ENCODE results near the gene SOHLH1.

The SOHLH1 gene

DNA sequence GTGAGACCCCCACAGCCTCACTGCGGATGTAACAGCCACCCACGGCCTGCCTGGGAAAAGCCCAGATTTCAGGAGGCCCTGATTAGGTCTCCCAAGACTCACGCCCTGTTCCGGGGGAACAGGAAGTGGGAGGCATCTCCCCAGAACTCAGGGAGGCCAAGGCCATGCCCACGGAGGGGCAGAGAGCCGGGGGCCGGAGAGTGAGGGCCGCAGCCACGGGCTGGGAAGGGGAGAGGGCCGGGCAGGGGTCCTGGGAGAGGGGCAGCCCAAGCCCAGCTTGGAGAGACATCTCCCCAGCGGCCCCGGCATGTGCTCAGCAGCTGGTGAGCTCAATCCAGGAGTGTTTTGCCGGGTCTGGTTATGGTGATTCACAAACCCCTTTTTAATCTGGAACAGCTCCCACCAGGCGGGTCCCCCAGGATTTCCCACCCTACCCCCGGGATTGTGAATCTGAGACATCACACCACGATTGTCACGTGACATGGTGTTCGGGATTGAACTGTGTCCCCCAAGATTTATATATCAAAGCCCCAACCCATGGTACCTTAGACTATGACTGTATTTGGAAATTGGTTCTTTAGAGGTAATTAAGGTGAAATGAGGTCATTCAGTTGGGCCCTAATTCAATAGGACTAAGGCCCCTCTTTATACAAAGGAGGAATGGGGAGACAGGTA is 29.3 kb upstream of the SOHLH1 start:
- no peak for DNase-seq (ENCODE audit: low spot score)

DNA sequence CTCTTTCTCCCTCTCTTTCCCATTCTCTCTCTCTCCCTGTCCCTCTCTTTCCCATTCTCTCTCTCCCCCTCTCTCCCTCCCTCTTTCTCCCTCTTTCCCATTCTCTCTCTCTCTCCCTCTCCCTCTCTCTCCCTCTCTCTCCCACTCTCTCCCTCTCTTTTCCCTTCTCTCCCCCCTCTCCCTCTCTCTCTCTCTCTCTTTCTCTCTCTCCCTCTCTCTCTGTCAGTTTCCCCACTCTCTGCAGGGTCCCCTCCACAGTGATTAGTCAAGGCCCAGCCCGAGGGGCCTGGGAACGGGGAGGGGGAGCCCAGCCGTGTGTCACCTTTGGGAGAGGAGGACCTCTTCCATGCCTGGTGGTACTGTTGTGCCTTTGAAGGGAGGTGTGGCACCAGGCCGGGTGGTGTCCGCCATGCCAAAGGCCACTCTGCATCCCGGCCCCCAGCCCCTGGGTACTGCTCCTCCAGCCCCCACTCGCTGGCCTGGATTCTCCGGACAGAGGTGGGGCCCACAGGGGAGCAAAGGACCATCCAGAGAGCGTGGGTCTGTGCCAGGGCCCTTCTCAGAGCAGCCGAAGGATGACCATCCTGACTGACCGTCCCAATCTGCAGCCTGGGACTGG is 28.1 kb upstream of the SOHLH1 start:
- DNase-seq (ENCODE audit: low spot score): no peak

DNA sequence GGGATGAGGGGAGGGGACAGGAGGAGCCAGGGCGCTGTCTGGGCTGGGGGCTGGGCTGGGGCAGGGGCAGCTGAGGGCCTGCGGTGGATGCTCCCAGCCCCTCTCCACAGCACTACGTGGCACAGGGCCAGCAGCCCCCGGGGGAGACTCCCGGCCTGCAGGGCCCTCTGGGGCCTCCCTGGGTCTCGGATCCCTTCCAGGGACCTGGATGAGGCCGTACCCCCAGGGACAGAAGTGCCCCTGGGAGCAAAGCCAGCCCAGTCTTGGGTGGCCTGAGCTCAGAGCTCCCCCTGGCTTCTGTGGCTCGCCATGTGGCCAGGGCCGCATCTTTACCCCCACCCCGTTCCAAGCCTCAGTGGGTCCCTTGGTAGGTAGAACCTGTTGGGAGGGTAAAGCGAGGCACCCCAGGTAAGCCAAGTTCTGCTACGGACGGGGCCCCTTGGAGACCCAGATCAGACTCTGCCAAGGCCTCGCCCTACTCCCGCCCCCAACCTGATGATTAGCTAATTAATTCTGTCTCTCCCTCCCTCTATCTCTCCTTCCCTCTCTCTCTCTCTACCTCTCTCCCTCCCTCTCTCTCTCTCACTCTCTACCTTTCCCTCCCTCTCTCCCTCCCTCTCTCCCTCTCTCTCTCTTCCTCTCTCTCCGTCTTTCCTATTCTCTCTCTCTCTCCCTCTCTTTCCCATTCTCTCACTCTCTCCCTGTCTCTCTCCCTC is 27.0 kb upstream of the SOHLH1 start:
- no peak for DNase-seq (ENCODE audit: low spot score)

DNA sequence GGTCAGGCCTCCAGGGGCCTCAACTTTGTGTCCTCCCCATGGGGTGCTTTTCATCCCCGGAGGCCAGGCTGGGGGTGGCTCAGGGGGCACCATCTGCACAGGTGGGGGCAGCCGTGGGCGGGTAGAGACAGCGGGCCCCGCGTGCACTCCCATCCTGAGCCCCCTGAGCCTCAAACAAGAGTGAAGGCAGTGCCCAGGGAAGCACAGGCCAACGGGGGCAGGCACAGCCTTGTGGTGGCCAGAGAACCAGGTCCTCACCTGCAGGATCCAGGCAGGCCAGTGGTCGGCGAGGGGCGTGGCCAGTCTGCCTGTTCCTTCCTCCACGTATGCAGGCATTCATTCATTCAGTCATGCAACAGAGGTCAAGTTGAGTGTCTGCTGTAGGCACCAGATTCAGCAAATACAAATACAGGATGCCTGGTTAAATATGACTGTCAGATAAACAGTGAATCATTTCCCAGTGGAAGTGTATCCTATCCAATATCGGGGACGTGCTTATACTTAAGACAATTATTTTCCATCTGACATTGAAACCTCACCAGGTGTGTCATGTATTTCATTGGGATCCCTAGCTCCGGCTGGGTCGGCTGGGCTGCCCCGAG is 25.0 kb upstream of the SOHLH1 start:
- no peak for DNase-seq (ENCODE audit: low spot score)

DNA sequence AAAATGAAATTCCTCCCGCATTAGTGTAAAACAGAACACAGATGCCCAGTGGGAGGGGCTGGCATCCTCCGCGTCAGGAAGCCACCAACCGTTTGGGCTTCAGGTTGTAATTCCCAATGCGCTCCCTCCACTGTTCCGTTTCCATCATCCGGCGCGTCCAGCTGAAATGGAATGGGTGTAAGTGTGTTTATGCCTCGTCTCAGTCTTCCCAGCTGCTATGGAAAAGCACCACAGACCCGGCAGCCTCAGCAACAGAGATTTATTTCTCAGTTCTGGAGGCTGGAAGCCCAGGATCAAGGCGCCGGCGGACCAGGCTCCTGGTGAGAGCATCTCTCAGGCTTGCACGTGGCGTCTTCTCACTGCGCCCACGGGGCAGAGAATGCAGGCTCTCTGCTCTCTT is 23.1 kb upstream of the SOHLH1 start:
- DNase-seq (ENCODE audit: low spot score): no peak

DNA sequence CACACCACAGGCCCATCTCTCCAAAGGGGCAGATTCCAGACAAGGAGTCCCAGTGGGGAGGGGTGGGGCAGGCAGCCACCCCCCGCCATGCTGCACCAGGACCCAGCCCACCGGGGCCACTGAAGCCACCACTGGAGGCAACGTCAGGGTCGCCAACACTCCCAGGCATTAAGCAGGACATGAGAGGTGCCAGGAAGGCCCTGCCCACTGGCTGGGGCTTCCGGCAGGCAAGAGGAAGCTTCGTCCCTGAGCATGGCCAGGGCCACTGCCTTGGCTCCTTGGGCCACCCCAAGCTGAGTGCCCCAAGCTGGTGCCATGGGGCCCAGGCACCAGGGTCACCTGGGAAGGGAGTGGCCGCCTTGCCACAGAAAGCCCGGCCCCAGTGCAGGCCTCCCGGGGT is 20.2 kb upstream of the SOHLH1 start:
- DNase-seq (ENCODE audit: low spot score): no peak

DNA sequence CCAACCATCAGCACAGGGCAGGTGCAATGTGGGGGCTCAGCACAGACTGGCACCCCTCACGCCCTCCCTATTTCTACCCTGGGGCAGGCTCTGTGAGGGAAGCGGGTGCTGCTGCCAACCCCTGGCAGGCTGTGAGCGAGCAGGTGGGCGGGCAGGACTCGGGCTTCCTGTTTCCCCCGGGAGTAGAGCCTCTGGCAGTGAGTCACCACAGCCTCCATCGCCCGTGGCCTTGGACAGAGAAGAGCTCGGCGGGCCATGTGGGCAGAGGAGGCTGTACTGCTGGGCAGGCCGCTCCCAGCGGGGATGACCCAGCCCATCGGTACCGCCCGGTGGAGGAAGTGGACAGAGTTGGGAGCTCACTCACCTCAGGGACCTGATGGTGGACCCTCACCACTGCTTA is 19.3 kb upstream of the SOHLH1 start:
- no peak for DNase-seq (ENCODE audit: low spot score)

DNA sequence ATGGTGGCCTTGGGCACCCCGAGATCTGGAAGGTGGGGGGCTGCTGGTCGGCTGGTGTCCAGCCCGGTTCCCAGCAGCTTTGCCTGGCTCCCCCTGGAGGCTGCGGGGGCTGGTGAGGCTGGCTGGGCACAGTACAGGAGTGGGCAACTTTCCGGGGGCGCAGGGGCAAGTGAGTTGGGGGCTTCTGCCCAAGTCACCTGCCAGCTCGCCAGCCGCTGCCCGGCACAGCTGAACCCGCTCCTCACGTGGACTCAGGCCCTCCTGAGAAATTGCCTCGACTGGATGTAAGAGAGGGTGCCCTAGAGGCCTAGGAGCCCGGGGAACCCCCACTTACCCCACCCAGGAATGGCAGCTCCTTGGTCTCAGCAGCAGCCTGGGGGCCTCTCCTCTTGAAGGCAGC is 18.1 kb upstream of the SOHLH1 start:
- no peak for DNase-seq (ENCODE audit: low spot score)

DNA sequence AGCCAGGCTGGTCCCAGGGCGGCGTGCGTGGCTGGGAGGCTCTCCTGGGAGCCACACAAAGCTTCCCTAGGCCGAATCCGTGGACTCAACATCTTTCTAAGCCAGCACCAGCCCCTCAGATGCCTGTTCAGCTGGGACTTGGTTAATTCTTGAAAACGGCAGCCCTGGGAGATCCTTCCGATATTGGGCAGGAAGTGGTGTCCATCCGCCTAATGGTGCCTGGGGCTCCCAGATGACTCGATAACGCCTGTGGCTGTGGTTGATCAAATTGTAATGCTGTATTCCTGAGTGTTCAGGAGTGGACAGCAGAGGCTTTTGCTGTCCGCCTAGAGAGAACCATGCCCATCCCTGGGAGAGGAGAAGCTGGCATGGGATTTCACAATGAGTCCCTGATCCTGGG is 16.8 kb upstream of the SOHLH1 start:
- no peak for DNase-seq (ENCODE audit: low spot score)

DNA sequence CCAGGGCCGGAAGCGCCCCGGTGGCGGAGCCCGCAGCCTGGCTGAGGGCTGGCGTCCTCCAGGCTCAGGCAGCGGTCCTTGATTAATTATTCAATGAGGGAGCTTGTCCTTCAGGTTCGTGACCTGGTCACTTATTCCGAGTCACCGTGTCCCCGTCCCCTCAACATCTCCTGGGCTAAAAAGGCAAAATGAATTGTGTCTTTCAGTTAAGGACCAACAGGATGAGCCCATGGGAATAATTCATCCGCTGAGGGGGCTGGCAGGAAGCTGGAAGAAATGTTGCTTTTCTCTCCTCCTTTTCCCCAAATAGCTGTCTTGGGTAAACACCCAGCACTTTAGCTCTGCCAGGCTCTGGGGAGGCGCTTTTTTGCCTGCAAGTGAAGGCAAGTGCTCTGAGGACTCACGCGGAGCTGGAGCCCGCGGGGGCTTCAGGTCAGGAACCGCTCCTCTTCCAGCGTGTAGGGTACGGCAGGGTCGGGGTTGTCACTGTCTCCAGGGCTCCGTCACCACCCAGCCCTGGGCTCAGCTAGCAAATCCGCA is 15.8 kb upstream of the SOHLH1 start:
- no peak for DNase-seq (ENCODE audit: low spot score)

DNA sequence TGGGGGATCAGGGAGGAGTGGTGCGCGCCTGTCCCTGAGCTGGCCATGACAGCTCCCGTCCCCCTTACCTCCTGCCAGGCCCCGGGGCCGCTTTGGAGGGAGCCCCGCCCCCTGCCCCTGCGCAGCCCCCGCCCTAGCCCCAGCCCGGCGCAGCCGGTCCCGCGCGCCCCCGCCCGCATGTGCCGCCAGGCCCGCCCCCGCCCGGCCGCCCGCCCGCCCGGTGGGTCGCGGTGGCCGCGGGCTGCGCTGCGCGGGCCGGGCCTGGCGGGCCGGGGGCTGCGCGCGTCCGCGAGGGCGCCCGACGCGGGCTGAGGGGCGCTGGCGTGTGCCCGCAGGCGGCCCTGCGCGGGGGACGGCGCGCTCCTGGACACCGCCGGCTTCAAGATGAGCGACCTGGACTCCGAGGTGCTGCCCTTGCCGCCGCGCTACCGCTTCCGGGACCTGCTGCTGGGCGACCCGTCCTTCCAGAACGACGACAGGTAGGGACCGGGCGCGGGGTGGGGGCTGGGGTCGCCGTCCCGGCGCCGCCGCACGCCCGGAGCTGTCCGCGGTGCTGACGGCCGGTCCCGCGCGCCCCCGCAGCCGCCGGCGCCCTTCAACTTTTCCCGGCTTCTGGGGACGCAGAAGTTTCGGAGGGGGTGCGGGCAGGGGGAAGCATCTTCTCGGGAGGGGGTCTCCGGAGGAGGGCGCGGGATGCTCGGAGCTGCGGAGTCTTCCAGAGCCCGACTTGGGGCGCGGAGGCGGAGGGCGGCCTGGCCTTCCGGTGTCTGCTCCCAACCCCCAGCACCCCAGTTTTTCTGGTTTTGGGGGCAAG is 15.2 kb upstream of the SOHLH1 start:
- DNase-seq (ENCODE audit: low spot score): no peak

DNA sequence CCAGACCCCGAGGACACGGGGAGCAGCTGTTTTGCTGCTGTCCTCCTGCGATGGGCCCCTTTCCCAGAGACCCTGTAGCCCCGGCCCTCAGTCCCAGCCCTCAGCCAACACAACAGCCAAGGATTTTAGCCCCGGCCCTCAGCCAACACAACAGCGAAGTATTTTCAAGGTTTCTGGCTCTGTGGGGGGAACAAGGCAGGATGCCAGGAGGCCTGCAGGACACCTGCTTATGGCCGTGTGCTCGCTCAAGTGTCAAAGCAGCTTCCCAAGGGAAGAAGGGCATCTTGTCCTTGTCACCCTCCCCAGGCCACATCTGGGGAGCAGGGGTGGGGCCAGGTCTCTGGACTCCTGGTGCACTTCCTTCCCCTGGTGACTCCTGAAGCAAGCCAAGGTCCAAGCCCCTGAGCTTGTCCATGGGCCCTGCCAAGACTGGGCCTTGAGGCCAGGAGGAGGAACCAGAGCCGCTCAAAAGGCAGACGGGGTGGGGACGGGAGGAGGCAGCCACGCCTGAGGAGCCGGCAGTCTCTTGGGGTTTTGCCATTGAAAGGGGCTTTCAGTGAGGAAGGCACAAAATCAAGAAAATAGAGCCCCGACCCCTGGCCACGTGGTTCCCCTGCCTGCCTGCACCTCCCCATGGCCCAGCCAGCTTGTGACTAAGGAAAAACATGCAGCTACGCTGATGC is 13.5 kb upstream of the SOHLH1 start:
- no peak for DNase-seq (ENCODE audit: low spot score)

DNA sequence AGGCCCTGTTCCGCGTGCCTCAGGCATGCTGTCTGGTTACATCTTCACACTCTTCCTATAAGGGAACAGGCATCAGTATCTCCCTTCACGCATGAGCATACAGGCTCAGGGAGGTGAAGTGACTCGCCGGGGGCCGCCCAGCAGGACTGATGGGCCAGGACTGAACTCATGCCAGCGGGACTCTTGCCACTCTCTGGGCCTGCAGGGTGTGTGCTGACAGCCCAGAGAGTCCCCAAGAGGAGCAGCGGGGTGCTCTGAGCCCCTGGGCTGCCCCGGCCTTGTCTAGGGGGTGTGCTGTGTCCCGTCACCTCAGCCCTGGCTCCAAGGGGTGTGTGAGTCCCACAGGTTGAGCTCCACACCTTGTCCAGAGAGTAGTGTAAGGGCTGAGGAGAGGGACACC is 12.6 kb upstream of the SOHLH1 start:
- DNase-seq (ENCODE audit: low spot score): no peak

DNA sequence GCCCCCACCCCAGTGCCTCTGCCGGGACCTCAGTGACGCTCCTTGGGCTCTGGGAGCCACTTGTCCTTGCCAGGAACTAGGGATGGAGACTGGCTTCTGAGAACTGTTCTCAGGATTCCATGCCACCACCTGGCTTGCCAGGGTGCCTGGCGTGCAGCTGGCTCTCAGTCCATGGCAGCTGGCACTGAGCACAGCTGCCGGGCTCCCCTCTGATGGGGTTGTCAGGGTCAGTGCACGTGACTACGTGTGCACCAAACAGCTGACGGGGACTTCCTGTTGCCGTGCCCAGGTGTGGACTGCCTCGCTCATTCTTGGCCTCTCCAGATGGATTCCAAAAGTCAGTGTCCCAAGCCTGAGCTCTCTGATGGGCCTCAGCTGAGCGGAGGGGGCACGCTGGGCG is 12.1 kb upstream of the SOHLH1 start:
- DNase-seq (ENCODE audit: low spot score): no peak

DNA sequence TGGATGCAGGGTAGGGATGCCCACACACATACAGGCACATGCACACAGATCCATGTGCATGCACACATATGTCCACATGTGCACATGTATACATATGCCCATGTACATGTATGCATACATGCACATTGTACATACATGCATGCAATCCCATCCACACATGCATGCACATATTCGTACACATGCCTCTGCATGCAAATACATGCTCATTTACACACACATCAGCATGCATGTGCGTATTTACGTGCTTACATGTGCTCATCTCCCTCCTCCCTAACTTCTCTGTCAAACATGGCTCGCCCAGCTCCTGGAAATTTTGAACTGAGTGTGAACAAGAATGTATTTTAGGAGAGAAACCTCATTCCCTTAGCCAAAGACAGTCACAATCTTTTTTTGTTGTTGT is 8.9 kb upstream of the SOHLH1 start:
- DNase-seq (ENCODE audit: low spot score): no peak

DNA sequence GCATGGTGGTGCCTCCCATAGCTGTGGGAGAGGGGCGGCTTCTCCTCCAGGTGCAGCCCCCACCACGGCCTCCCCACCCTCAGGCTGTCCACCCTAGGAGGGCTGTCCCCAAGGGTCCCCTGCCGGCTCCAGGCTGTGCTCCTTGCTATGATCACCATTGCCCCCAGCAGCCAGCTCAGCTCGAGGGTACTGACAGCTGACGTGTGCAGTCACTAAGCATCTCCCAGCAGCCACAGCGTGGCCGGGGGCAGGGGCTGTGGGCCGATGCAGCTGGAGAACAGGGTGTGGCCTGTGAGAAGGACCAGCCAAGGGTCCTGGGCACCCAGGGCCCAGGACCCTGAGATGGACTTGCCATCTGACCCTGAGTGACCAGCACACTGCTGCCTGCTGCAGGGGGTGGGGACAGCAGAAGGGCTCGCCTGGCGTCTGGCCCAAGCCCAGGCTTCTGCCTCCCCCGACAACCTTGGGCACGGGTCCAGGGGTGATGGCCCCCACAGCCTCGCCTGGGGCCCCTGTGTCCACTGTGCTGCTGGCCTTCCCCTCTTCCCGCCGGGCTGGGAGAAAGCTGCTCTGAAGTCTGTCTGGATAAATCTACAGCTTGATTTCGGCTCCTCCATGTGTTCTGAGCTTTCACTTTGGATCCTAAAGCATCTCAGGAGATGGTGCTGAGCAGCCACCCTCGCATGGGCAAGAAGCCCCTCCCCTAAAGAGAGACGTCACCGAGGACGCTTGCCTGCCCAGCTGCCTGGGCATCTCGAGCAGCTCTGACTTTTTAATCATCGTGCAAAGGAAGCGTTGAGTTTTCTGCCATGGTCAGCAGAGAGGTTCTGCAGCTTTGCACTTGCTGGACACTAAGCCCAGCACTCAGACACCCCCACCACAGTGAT is 8.2 kb upstream of the SOHLH1 start:
- DNase-seq (ENCODE audit: low spot score): no peak

DNA sequence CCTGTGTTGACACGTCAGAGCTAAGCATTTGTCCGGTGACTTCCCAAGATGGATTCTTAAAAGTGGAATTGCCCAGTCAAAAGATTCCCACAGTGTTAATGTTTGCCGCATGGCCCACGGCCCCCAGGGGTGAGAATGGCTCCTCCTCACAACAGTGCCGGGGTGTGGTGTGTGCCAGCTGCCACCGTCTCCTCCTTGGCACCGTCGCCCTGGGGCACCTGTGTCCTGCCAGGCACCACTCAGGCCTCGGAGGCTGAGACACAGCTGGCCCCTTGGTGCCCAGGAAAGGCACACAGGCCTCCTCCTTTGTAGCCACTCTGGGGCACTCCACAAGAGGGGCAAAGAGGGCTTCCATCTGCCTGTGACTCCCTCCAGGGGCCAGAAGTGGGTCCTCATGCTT is 7.0 kb upstream of the SOHLH1 start:
- DNase-seq (ENCODE audit: low spot score): no peak

DNA sequence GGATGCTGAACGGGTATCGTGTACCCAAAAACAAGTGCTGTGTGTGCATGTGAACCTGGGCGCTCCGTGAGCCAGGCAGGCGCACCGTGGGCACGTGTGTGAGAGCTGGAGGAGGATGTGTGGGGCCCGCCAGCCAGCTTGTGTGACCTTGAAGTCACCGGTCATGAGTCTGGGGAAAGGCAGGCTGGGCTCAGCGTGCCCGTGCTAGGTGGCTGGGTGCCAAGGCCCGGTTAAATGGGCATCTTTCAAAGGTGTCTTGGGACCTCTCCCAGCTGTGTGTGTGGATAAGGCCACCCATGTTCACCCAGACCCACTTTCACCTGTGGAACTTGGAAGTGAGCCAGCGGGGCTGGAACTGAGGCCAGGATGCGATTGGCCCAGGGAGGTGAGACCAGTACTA is 6.1 kb upstream of the SOHLH1 start:
- DNase-seq (ENCODE audit: low spot score): no peak

DNA sequence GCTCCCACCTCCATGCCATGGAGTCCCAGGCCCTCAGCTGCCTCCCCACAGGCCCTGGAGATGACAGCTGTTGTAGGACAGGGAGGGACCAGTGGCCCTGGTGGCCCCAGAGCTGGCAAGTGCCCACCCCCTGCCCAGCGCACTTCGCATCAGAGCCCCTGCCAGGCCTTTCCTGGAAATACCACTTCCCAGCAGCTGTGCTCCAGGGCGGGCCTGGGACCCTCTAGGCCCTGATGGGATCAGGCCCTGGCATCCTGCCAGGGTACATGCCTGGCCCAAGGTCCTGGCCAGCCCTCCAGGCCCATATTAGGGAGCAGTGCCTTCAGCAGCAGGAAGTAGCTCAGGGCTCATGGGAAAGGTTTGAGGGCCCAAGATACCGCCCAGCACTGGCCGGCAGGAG is 5.2 kb upstream of the SOHLH1 start:
- DNase-seq (ENCODE audit: low spot score): peak; percentile 41

DNA sequence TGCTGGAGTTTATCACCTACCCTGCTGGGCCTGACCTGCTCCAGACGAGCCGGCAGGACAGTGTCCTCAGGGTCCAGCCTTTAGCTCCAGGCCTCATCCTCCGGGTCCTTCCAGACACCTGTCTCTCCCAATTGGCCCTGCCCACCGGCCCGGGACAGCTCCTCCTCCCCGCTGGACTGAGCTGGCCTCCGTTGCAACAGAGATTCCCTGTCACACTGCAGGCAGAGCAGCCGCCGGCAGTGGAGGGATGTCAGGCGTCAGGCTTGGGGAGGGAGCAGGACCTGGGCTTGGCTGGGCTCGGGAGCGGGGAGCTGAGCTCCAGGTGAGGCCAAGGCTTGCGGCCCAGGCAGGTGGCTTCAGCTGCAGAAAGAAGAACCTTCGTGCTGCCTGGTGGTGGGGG is 4.4 kb upstream of the SOHLH1 start:
- DNase-seq (ENCODE audit: low spot score): no peak

All from hepatic stellate cell (primary cell).